Vagina (tissue), 2 donors: ENCODE measurements around the gene SLAIN2.

ENCODE experiments used
- POLR2A ChIP-seq, 2 donors: fragments of 450-650 bp; IDR thresholded peaks; one replicate each; pipeline ENCODE4 v1.6.1; 2017; ENCODE audit warnings: antibody characterized with exemption in 2 of 2, mild to moderate bottlenecking in 2 of 2, moderate library complexity in 2 of 2
- TF ChIP-seq, protein P1 (sequence below), 3 experiments: fragments of 450-650 bp in 2 of 3; fragments of 200-600 bp in 1 of 3; sonication (generic) in 1 of 3; IDR thresholded peaks; one replicate each; pipeline ENCODE4 v1.5.1; 2017 to 2019; ENCODE audit warnings: antibody characterized with exemption in 3 of 3, mild to moderate bottlenecking in 2 of 3, moderate library complexity in 2 of 3

DNA sequence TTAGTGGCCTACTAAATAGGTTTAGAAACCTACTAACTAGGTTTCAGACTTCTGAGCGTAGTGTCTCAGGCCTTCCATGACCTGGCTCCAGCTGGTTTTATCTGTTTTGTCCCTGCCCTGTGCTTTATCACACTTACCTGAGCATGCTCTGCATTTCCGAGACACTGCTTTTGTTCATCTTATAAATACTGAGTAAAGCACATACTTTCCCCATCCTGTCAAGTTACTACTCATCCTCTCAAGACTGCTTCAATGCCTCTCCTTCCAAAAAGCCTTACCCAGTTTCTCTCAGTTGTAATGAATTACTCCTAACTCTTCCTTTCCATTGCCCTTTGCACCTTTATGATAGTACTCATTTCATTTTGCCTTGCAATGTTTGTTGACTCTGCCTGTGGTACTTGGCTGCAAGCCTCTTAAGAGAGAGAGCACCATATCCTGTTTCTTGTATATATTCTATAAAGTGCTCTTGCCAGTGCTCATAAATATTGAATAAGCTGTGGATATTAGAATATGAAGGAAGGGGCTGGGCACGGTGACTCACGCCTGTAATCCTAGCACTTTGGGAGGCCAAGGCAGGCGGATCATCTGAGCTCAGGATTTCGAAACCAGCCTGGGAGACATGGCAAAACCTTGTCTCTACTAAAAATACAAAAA lies 34.4 kb downstream of the SLAIN2 start:
- no peak for TF ChIP-seq POLR2A (IDR thresholded peaks at IDR 0.05)
- TF ChIP-seq, protein P1, sequence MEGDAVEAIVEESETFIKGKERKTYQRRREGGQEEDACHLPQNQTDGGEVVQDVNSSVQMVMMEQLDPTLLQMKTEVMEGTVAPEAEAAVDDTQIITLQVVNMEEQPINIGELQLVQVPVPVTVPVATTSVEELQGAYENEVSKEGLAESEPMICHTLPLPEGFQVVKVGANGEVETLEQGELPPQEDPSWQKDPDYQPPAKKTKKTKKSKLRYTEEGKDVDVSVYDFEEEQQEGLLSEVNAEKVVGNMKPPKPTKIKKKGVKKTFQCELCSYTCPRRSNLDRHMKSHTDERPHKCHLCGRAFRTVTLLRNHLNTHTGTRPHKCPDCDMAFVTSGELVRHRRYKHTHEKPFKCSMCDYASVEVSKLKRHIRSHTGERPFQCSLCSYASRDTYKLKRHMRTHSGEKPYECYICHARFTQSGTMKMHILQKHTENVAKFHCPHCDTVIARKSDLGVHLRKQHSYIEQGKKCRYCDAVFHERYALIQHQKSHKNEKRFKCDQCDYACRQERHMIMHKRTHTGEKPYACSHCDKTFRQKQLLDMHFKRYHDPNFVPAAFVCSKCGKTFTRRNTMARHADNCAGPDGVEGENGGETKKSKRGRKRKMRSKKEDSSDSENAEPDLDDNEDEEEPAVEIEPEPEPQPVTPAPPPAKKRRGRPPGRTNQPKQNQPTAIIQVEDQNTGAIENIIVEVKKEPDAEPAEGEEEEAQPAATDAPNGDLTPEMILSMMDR (IDR thresholded peaks at IDR 0.05): no peak
